Iris pigment epithelial cell (primary cell): ENCODE measurements around the gene SMAD3.

ENCODE experiments used
- DNase-seq: peaks from one replicate; pipeline ENCODE4 v3.0.0-alpha.2; 2011; ENCODE audit warnings: low read depth

The SMAD3 gene

GRCh38 chr15:67166280-67167009 is 101.0 kb downstream of the SMAD3 start:
- no peak for DNase-seq

GRCh38 chr15:67167091-67167490 is 101.7 kb downstream of the SMAD3 start:
- no peak for DNase-seq

GRCh38 chr15:67168694-67169093 is 103.3 kb downstream of the SMAD3 start:
- DNase-seq = no peak

- no peak for DNase-seq
Observed at GRCh38 chr15:67170143-67170925, 104.9 kb downstream of the SMAD3 start.

GRCh38 chr15:67171471-67171870 is 106.1 kb downstream of the SMAD3 start:
- DNase-seq = no peak

GRCh38 chr15:67172172-67172571 is 106.8 kb downstream of the SMAD3 start:
- DNase-seq = no peak

- DNase-seq = no peak
Observed at GRCh38 chr15:67173005-67173404, 107.6 kb downstream of the SMAD3 start.

GRCh38 chr15:67173786-67174185 is 108.4 kb downstream of the SMAD3 start:
- DNase-seq = no peak

- DNase-seq = no peak
Observed at GRCh38 chr15:67174446-67174845, 109.0 kb downstream of the SMAD3 start.

GRCh38 chr15:67174864-67175573 is 109.6 kb downstream of the SMAD3 start:
- DNase-seq = peak; percentile 74

GRCh38 chr15:67175643-67176071 is 110.3 kb downstream of the SMAD3 start:
- peak; percentile 91 for DNase-seq

- DNase-seq = no peak
Observed at GRCh38 chr15:67176195-67176971, 111.0 kb downstream of the SMAD3 start.

GRCh38 chr15:67177752-67178151 is 112.3 kb downstream of the SMAD3 start:
- DNase-seq = peak; percentile 73

- DNase-seq = peak; percentile 99
Observed at GRCh38 chr15:67178569-67179210, 113.3 kb downstream of the SMAD3 start.

GRCh38 chr15:67179411-67179995 is 114.1 kb downstream of the SMAD3 start:
- no peak for DNase-seq

GRCh38 chr15:67180035-67180434 is 114.6 kb downstream of the SMAD3 start:
- DNase-seq = no peak

- DNase-seq = no peak
Observed at GRCh38 chr15:67180514-67181191, 115.3 kb downstream of the SMAD3 start.

- no peak for DNase-seq
Observed at GRCh38 chr15:67181221-67181639, 115.8 kb downstream of the SMAD3 start.

GRCh38 chr15:67183443-67184169 is 118.2 kb downstream of the SMAD3 start:
- DNase-seq = peak; percentile 68
